Measurements from ENCODE around the gene LRRC61. TPM values are rescaled to one million over a fixed set of nuclear protein-coding genes. Genes with fewer than 3 reads are reported as not detected.

LRRC61 gene
- total RNA-seq, 2 donors from 2014 or later = 0.77 to 27.0 TPM

GRCh38 chr7:150342121-150342408, 18.9 kb downstream of the LRRC61 start:
- Histone ChIP-seq H3K27me3 (ENCODE audit: control insufficient read depth, insufficient read depth, low read length, poor library complexity, severe bottlenecking) (peaks cover 27% of the 10 kb centered on the region), H3K4me1 (ENCODE audit: control insufficient read depth, insufficient read depth, low read length) (peaks cover 5% of the 10 kb centered on the region), H3K4me3 (ENCODE audit: low read length) (no peak overlapping the region), H3K36me3 (ENCODE audit: control insufficient read depth, insufficient read depth, low read length) (no peaks in the 10 kb centered on the region), H3K9me3 (ENCODE audit: control insufficient read depth, low read length) (peaks cover 18% of the 10 kb centered on the region), H3K27ac (ENCODE audit: low read depth, low read length) (no peak overlapping the region), H3K9ac (ENCODE audit: extremely low read depth, low read length, poor library complexity, severe bottlenecking) (no peak overlapping the region)
- Mint-ChIP-seq H3K27me3 (ENCODE audit: insufficient read depth) (peaks cover 47% of the 10 kb centered on the region), H3K4me3 (peak overlapping the region; percentile 64), H3K9me3 (peaks cover 16% of the 10 kb centered on the region), H3K4me1 (peaks cover 13% of the 10 kb centered on the region), H3K36me3 (ENCODE audit: low read depth) (peaks cover 6% of the 10 kb centered on the region), H3K27ac (no peak overlapping the region)
- WGBS, 2 experiments (ENCODE audit: insufficient coverage in 1 of 2, insufficient read length in 1 of 2) = 79 to 84% methylated on average over 6 to 9 of the region's 9 CpGs
- DNase-seq = no peak
- TF ChIP-seq CTCF (conservative IDR thresholded peaks at IDR 0.05) = no peak

DNA sequence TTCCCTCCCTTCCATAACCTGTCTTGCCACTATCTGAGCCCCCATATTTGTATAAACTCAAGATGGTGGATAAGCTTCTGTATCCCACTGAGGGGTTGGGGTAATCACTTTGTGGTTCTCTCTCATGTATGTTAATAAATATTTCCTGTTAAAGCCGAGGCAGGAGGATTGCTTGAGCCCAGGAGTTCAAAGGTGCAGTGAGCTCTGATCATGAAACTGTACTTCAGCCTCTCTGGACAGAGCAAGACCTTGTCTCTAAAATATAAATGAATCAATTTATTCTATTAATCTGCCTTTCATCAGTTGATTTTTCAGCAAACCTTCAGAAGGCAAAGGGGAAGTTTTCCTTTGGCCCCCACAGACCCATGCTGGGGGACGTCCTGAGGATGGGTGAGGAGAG, 20.1 kb downstream of the LRRC61 start:
- H3K9me3 Mint-ChIP-seq = peaks cover 16% of the 10 kb centered on the region
- H3K27me3 Mint-ChIP-seq (ENCODE audit: insufficient read depth) = peaks cover 47% of the 10 kb centered on the region

GRCh38 chr7:150344299-150344698, 21.1 kb downstream of the LRRC61 start:
- Mint-ChIP-seq H3K4me1 (peaks cover 13% of the 10 kb centered on the region), H3K27me3 (ENCODE audit: insufficient read depth) (peaks cover 46% of the 10 kb centered on the region), H3K9me3 (peaks cover 16% of the 10 kb centered on the region), H3K4me3 (no peak overlapping the region), H3K36me3 (ENCODE audit: low read depth) (no peaks in the 10 kb centered on the region), H3K27ac (no peak overlapping the region)
- peaks cover 5% of the 10 kb centered on the region for H3K4me1 ChIP-seq (ENCODE audit: control insufficient read depth, insufficient read depth, low read length)
- no peak for TF ChIP-seq CTCF (conservative IDR thresholded peaks at IDR 0.05)
- H3K36me3 ChIP-seq (ENCODE audit: control insufficient read depth, insufficient read depth, low read length) = no peaks in the 10 kb centered on the region
- peaks cover 27% of the 10 kb centered on the region for H3K27me3 ChIP-seq (ENCODE audit: control insufficient read depth, insufficient read depth, low read length, poor library complexity, severe bottlenecking)
- no peak overlapping the region for H3K9ac ChIP-seq (ENCODE audit: extremely low read depth, low read length, poor library complexity, severe bottlenecking)
- H3K4me3 ChIP-seq (ENCODE audit: low read length) = no peak overlapping the region
- H3K27ac ChIP-seq (ENCODE audit: low read depth, low read length) = no peak overlapping the region
- no peak for DNase-seq
- peaks cover 18% of the 10 kb centered on the region for H3K9me3 ChIP-seq (ENCODE audit: control insufficient read depth, low read length)

More for the DNA sequence above, 20.1 kb downstream of the LRRC61 start:
- no peak overlapping the region for H3K27ac Mint-ChIP-seq
- no peaks in the 10 kb centered on the region for H3K36me3 ChIP-seq (ENCODE audit: control insufficient read depth, insufficient read depth, low read length)
- H3K27ac ChIP-seq (ENCODE audit: low read depth, low read length) = no peak overlapping the region
- no peak overlapping the region for H3K9ac ChIP-seq (ENCODE audit: extremely low read depth, low read length, poor library complexity, severe bottlenecking)
- no peak for TF ChIP-seq CTCF (conservative IDR thresholded peaks at IDR 0.05)
- peaks cover 13% of the 10 kb centered on the region for H3K4me1 Mint-ChIP-seq
- 63 to 81% methylated on average over 1 to 2 of the region's 2 CpGs for WGBS, 2 experiments (ENCODE audit: insufficient coverage in 1 of 2, insufficient read length in 1 of 2)
- no peaks in the 10 kb centered on the region for H3K36me3 Mint-ChIP-seq (ENCODE audit: low read depth)
- H3K4me1 ChIP-seq (ENCODE audit: control insufficient read depth, insufficient read depth, low read length) = peaks cover 5% of the 10 kb centered on the region
- no peak overlapping the region for H3K4me3 Mint-ChIP-seq
- H3K27me3 ChIP-seq (ENCODE audit: control insufficient read depth, insufficient read depth, low read length, poor library complexity, severe bottlenecking) = peaks cover 27% of the 10 kb centered on the region
- H3K9me3 ChIP-seq (ENCODE audit: control insufficient read depth, low read length) = peaks cover 18% of the 10 kb centered on the region
- DNase-seq = no peak
- no peak overlapping the region for H3K4me3 ChIP-seq (ENCODE audit: low read length)

All from endodermal cell (in vitro differentiated cells).